ENCODE measurements around the gene CAMKK1.

Gene CAMKK1

DNA sequence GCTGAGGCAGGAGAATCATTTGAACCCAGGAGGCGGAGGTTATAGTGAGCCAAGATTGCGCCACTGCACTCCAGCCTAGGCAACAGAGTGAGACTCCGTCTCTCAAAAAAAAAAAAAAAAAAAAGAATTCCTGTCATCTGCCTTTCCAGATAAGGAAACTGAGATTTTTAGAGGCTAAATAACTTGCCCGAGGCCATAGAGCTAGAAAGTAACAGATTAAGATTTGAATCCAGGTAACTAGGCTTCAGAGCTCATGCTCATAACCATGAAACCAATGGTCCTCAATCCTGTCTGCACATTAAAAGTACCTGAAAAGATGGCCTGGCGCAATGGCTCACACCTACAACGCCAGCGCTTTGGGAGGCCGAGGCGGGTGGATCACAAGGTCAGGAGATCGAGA, 56.3 kb downstream of the CAMKK1 start:
- H3K4me3 ChIP-seq (ENCODE audit: low read depth, low read length) = no peak overlapping the region
- ChIA-PET POLR2A (interaction anchor here (0.7 kb wide), 1 partner anchor 41 kb away, joined by 6 read pairs; no protein-coding TSS in a partner anchor), CTCF (interaction anchor here (0.8 to 6.5 kb wide), 8 partner anchors 9 to 102 kb away, joined by 3 to 65 read pairs (median 4); partner anchors contain the start of gene NCBP3)
- TF ChIP-seq, protein P1, sequence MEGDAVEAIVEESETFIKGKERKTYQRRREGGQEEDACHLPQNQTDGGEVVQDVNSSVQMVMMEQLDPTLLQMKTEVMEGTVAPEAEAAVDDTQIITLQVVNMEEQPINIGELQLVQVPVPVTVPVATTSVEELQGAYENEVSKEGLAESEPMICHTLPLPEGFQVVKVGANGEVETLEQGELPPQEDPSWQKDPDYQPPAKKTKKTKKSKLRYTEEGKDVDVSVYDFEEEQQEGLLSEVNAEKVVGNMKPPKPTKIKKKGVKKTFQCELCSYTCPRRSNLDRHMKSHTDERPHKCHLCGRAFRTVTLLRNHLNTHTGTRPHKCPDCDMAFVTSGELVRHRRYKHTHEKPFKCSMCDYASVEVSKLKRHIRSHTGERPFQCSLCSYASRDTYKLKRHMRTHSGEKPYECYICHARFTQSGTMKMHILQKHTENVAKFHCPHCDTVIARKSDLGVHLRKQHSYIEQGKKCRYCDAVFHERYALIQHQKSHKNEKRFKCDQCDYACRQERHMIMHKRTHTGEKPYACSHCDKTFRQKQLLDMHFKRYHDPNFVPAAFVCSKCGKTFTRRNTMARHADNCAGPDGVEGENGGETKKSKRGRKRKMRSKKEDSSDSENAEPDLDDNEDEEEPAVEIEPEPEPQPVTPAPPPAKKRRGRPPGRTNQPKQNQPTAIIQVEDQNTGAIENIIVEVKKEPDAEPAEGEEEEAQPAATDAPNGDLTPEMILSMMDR (IDR thresholded peaks at IDR 0.05; ENCODE audit: insufficient read depth, low read length, missing control alignments) = no peak
- DNase-seq (ENCODE audit: low read depth, low spot score) = no peak

DNA sequence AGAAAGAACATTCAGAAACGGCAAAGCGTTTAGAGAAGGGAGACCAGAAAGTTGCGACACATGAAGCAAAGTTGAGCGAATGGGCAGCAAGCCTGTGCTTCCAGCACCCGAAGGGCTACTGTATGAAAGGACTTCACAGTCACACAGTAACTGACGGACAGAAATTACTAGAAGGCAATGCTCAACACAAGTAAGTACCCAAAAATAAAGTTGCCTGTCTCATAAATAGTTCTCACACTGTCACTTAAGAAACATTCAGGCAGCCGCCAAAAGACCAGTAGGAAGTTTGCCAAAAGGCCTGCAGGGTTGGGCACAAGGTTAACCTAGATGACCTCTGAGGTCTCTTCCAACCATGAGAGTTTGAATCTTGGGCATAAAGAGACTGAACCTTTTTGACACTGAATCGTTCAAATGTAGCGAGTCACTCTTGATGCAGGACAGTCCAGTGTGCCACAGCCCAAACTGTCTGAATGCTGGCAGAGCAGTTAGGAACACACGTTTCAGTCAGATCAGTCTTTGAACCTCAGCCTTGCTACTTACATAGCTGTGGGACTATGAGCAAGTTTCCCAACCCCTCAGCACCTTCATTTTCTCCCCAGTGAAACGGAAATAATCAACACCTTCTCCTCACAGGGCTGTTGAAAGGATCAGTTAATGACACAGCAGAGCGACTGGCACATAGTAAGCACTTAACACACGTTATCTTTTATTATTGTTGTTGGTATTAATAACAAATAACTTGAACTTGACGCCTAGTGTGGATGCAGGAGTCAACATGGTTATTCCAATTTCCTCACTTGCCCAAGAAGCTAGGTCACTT, 57.2 kb downstream of the CAMKK1 start:
- no peak for DNase-seq (ENCODE audit: low read depth, low spot score)
- POLR2A ChIA-PET = interaction anchor here (0.7 kb wide), 1 partner anchor 10 kb away, joined by 3 read pairs; no protein-coding TSS in a partner anchor
- TF ChIP-seq, protein P1 (IDR thresholded peaks at IDR 0.05; ENCODE audit: insufficient read depth, low read length, missing control alignments) = no peak
- CTCF ChIA-PET = interaction anchor here (0.8 to 6.5 kb wide), 9 partner anchors 8 to 101 kb away, joined by 3 to 65 read pairs (median 6); partner anchors contain the start of gene NCBP3
- H3K4me3 ChIP-seq (ENCODE audit: low read depth, low read length) = no peak overlapping the region

- TF ChIP-seq, protein P1 (IDR thresholded peaks at IDR 0.05; ENCODE audit: insufficient read depth, low read length, missing control alignments) = no peak
- no peak for DNase-seq (ENCODE audit: low read depth, low spot score)
Observed at GRCh38 chr17:3834811-3835210, 58.0 kb downstream of the CAMKK1 start.

GRCh38 chr17:3828852-3829232, 64.0 kb downstream of the CAMKK1 start:
- ChIA-PET POLR2A (no interaction called here), CTCF (interaction anchor here (1.0 to 10.8 kb wide), 11 partner anchors 10 to 106 kb away, joined by 3 to 500 read pairs (median 16); partner anchors contain the start of gene NCBP3)
- no peak for DNase-seq (ENCODE audit: low read depth, low spot score)
- TF ChIP-seq, protein P1 (IDR thresholded peaks at IDR 0.05; ENCODE audit: insufficient read depth, low read length, missing control alignments) = no peak
- H3K4me3 ChIP-seq (ENCODE audit: low read depth, low read length) = no peak overlapping the region

More at GRCh38 chr17:3834811-3835210, 58.0 kb downstream of the CAMKK1 start:
- CTCF ChIA-PET = interaction anchor here (1.0 to 1.7 kb wide), 3 partner anchors 9 to 97 kb away, joined by 5 to 21 read pairs (median 6); partner anchors contain the start of gene NCBP3
- no peak overlapping the region for H3K4me3 ChIP-seq (ENCODE audit: low read depth, low read length)
- POLR2A ChIA-PET = no interaction called here

DNA sequence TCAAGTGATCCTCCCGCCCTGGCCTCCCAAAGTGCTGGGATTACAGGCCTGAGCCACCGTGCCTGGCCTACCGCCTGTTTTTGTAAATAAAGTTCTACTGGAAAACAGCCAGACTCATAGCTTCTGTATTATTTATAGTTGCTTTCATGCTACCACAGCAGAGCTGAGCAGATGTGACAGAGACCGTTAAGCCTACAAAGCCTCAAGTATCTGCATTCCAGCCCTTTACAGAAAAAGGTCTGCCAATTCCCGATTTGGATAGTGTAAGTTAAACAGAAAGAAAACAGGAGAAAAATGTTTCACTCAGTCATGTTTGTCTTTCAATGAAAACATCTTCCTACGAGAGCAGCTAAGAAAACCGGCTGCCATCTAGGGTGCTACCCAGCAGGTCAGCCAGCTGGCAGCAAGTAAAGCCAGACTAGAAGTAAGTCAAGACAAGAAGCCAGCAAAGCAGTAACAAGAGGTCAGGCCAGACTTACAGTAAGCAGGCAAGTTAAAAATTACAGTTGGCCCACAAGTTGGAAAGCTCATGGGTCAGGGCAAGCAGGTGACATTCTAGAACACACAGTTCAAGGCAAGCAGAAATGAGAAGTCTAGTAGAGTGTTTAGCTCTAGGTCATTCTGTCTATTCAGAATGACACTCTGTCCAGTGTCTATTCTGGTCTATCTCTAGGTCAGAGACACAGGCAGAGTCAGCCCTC, 64.6 kb downstream of the CAMKK1 start:
- ChIA-PET POLR2A (no interaction called here), CTCF (interaction anchor here (0.7 to 10.8 kb wide), 20 partner anchors 10 to 246 kb away, joined by 3 to 500 read pairs (median 4); partner anchors contain the start of gene NCBP3)
- TF ChIP-seq, protein P1 (IDR thresholded peaks at IDR 0.05; ENCODE audit: insufficient read depth, low read length, missing control alignments) = no peak
- DNase-seq (ENCODE audit: low read depth, low spot score) = peak; percentile 58
- H3K4me3 ChIP-seq (ENCODE audit: low read depth, low read length) = no peak overlapping the region

Measured in AG04449 (cell line).